MM.1S (cell line): ENCODE measurements around the gene SPTBN1.

Experiments used
- CTCF ChIP-seq: fragments of 300-600 bp; sonication (generic); IDR thresholded peaks from 2 replicates; pipeline ENCODE4 v1.5.1; 2016; ENCODE audit warnings: antibody characterized with exemption, low read length, mixed read lengths
- EZH2phosphoT487 ChIP-seq: fragments of 300-600 bp; sonication (generic); IDR thresholded peaks from 2 replicates; pipeline ENCODE4 v1.6.1; 2018; ENCODE audit warnings: antibody characterized with exemption, low read length

- TF ChIP-seq EZH2phosphoT487, result no peak
- TF ChIP-seq CTCF, result no peak
Measured at GRCh38 chr2:54528311-54528955, 72.3 kb downstream of the SPTBN1 start.
